DOHH2 (cell line): ENCODE results near the gene GBA3.

Experiments
- H3F3A ChIP-seq: fragments of 200-600 bp; sonication (generic), shearing (Covaris generic); 2 replicates; pipeline ENCODE4 v1.6.0; 2016; ENCODE audit warnings: antibody characterized with exemption, mild to moderate bottlenecking; ENCODE audit not compliant: control insufficient read depth, insufficient read depth
- H3K27ac ChIP-seq: fragments of 200-600 bp; sonication (generic); 2 replicates; pipeline ENCODE4 v1.5.1; 2014; ENCODE audit warnings: low read depth, mild to moderate bottlenecking, low read length, moderate library complexity
- H3K27me3 ChIP-seq: fragments of 200-600 bp; sonication (generic); 2 replicates; pipeline ENCODE4 v1.6.1; 2014; ENCODE audit warnings: mild to moderate bottlenecking, low read length, mixed read lengths; ENCODE audit not compliant: control insufficient read depth
- H3K36me3 ChIP-seq: fragments of 200-600 bp; sonication (generic); 2 replicates; pipeline ENCODE4 v1.6.1; 2014; ENCODE audit warnings: mild to moderate bottlenecking, low read length, moderate library complexity, mixed read lengths; ENCODE audit not compliant: control insufficient read depth
- H3K4me1 ChIP-seq: fragments of 200-600 bp; sonication (generic); 2 replicates; pipeline ENCODE4 v1.6.1; 2014; ENCODE audit warnings: mild to moderate bottlenecking, low read length, mixed read lengths; ENCODE audit not compliant: control insufficient read depth
- H3K4me2 ChIP-seq: fragments of 200-600 bp; sonication (generic); 2 replicates; pipeline ENCODE4 v1.6.0; 2014; ENCODE audit warnings: mild to moderate bottlenecking, low read length, moderate library complexity
- H3K4me3 ChIP-seq: fragments of 200-600 bp; sonication (generic); 2 replicates; pipeline ENCODE4 v1.5.1; 2014; ENCODE audit warnings: mild to moderate bottlenecking, low read length, mixed read lengths
- H3K79me2 ChIP-seq: fragments of 200-600 bp; sonication (generic); 2 replicates; pipeline ENCODE4 v1.6.1; 2014; ENCODE audit warnings: mild to moderate bottlenecking, low read length, mixed read lengths; ENCODE audit not compliant: control insufficient read depth
- H3K9me2 ChIP-seq: fragments of 200-600 bp; sonication (generic); replicated peaks from 2 replicates; pipeline ENCODE4 v1.6.1; 2014; ENCODE audit warnings: mild to moderate bottlenecking, low read length, mixed read lengths; ENCODE audit not compliant: control insufficient read depth
- H3K9me3 ChIP-seq: fragments of 200-600 bp; sonication (generic); 2 replicates; pipeline ENCODE4 v1.6.1; 2014; ENCODE audit warnings: antibody characterized with exemption, low read length, mixed read lengths; ENCODE audit not compliant: control insufficient read depth, insufficient read depth
- H4K20me1 ChIP-seq: fragments of 200-600 bp; sonication (generic); 2 replicates; pipeline ENCODE4 v1.6.0; 2014; ENCODE audit warnings: low read depth, mild to moderate bottlenecking, antibody characterized with exemption, low read length, moderate library complexity; ENCODE audit not compliant: control insufficient read depth, insufficient read depth
- EZH2phosphoT487 ChIP-seq: fragments of 200-600 bp; sonication (generic); IDR thresholded peaks from 2 replicates; pipeline ENCODE4 v1.6.1; 2017; ENCODE audit warnings: borderline replicate concordance, mild to moderate bottlenecking, antibody characterized with exemption, low read length, moderate library complexity, mixed read lengths
- TF ChIP-seq, protein P1 (sequence below): fragments of 200-600 bp; sonication (generic); IDR thresholded peaks from one replicate; pipeline ENCODE4 v1.5.1; 2014; ENCODE audit warnings: antibody characterized with exemption, mild to moderate bottlenecking, low read depth, low read length; ENCODE audit not compliant: poor library complexity, severe bottlenecking

Gene GBA3

GRCh38 chr4:22744478-22745062, 51.8 kb downstream of the GBA3 start:
- no peaks in the 10 kb centered on the region for H3F3A ChIP-seq
- no peak for TF ChIP-seq EZH2phosphoT487
- TF ChIP-seq, protein P1, sequence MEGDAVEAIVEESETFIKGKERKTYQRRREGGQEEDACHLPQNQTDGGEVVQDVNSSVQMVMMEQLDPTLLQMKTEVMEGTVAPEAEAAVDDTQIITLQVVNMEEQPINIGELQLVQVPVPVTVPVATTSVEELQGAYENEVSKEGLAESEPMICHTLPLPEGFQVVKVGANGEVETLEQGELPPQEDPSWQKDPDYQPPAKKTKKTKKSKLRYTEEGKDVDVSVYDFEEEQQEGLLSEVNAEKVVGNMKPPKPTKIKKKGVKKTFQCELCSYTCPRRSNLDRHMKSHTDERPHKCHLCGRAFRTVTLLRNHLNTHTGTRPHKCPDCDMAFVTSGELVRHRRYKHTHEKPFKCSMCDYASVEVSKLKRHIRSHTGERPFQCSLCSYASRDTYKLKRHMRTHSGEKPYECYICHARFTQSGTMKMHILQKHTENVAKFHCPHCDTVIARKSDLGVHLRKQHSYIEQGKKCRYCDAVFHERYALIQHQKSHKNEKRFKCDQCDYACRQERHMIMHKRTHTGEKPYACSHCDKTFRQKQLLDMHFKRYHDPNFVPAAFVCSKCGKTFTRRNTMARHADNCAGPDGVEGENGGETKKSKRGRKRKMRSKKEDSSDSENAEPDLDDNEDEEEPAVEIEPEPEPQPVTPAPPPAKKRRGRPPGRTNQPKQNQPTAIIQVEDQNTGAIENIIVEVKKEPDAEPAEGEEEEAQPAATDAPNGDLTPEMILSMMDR = no peak
- no peaks in the 10 kb centered on the region for H3K79me2 ChIP-seq
- H3K9me3 ChIP-seq = no peaks in the 10 kb centered on the region
- H4K20me1 ChIP-seq = no peaks in the 10 kb centered on the region
- H3K27ac ChIP-seq = no peak overlapping the region
- no peaks in the 10 kb centered on the region for H3K4me1 ChIP-seq
- H3K4me2 ChIP-seq = no peak overlapping the region
- no peak overlapping the region for H3K4me3 ChIP-seq
- H3K36me3 ChIP-seq = no peaks in the 10 kb centered on the region
- H3K9me2 ChIP-seq = no peaks in the 10 kb centered on the region
- H3K27me3 ChIP-seq = no peaks in the 10 kb centered on the region

DNA sequence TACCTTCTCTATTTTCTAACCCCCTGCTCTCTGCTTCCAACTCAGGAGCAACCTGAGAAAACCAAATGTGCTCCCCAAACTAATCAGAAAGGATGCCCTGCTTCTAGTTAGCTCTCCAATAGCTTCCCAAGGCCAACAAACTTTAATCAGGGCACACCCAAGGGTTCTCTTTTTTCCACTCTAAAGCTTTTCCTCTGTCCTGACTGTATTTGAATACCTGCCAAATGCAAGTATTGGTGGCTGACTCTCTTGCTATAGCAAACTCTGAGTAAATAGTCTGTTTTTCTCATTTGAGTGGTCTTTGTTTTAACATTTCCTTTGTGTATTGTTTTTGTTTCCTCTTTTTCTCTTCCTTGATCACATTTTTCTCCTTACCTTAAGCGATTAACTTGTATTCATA, 52.5 kb downstream of the GBA3 start:
- H3K79me2 ChIP-seq = no peaks in the 10 kb centered on the region
- H3K4me1 ChIP-seq = no peaks in the 10 kb centered on the region
- no peaks in the 10 kb centered on the region for H3K9me3 ChIP-seq
- no peak overlapping the region for H3K4me3 ChIP-seq
- no peaks in the 10 kb centered on the region for H4K20me1 ChIP-seq
- TF ChIP-seq, protein P1 = no peak
- TF ChIP-seq EZH2phosphoT487 = no peak
- H3K36me3 ChIP-seq = no peaks in the 10 kb centered on the region
- no peak overlapping the region for H3K4me2 ChIP-seq
- no peaks in the 10 kb centered on the region for H3K9me2 ChIP-seq
- no peak overlapping the region for H3K27ac ChIP-seq
- no peaks in the 10 kb centered on the region for H3K27me3 ChIP-seq
- no peaks in the 10 kb centered on the region for H3F3A ChIP-seq

DNA sequence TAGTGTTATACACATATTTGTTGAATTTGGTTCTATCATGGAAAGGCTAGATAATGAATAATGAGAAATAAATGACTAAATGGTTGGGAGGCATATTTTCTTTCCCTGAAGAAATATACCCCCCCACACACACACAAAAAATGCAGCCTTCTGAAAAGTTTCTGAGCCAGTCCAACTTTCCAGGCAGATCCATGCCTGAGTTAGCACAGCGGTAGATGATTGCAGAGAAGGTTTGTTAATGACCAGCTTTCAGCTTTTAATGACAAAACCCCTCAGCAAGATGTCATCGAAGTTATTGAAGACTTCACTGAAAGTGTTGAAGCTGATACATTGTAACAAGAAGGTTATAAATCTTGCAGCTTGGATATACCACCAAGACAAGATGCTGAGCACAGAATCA, 61.4 kb downstream of the GBA3 start:
- no peaks in the 10 kb centered on the region for H3K9me2 ChIP-seq

More for the DNA sequence above, 61.4 kb downstream of the GBA3 start:
- no peaks in the 10 kb centered on the region for H3K4me1 ChIP-seq
- H3K79me2 ChIP-seq = no peaks in the 10 kb centered on the region
- no peak for TF ChIP-seq EZH2phosphoT487
- TF ChIP-seq, protein P1 = no peak
- no peak overlapping the region for H3K4me3 ChIP-seq
- no peak overlapping the region for H3K4me2 ChIP-seq
- H4K20me1 ChIP-seq = no peaks in the 10 kb centered on the region
- no peaks in the 10 kb centered on the region for H3F3A ChIP-seq
- H3K9me3 ChIP-seq = peaks cover 3% of the 10 kb centered on the region; the same call in 1 of the 2 replicates
- no peaks in the 10 kb centered on the region for H3K36me3 ChIP-seq
- no peaks in the 10 kb centered on the region for H3K27me3 ChIP-seq
- H3K27ac ChIP-seq = no peak overlapping the region
